GM23248 (cell line): Measurements from ENCODE around the gene ZNF385D. TPM values are rescaled to one million over a fixed set of nuclear protein-coding genes. Genes with fewer than 3 reads are reported as not detected.

Source experiments
- DNase-seq: peaks from one replicate; pipeline ENCODE4 v3.0.0-alpha.2; 2015
- H2AFZ ChIP-seq: fragments of 200-600 bp; sonication (generic); 2 replicates; pipeline ENCODE4 v1.6.1; 2016; ENCODE audit warnings: antibody characterized with exemption
- H3F3A ChIP-seq: fragments of 200-600 bp; sonication (generic); 2 replicates; pipeline ENCODE4 v1.6.1; 2016; ENCODE audit warnings: mild to moderate bottlenecking, antibody characterized with exemption, mixed run types; ENCODE audit not compliant: insufficient read depth
- H3K27ac ChIP-seq: fragments of 200-600 bp; sonication (generic); 2 replicates; pipeline ENCODE4 v1.5.1; 2016; ENCODE audit warnings: mild to moderate bottlenecking
- H3K27me3 ChIP-seq: fragments of 200-600 bp; sonication (generic); replicated peaks from 2 replicates; pipeline ENCODE4 v1.6.1; 2016; ENCODE audit warnings: mild to moderate bottlenecking; ENCODE audit not compliant: insufficient read depth
- H3K36me3 ChIP-seq: fragments of 200-600 bp; sonication (generic); 2 replicates; pipeline ENCODE4 v1.6.1; 2016; ENCODE audit warnings: low read depth, mild to moderate bottlenecking
- H3K4me1 ChIP-seq: fragments of 200-600 bp; sonication (generic); 2 replicates; pipeline ENCODE4 v1.6.1; 2016; ENCODE audit warnings: mild to moderate bottlenecking; ENCODE audit not compliant: insufficient read depth
- H3K4me2 ChIP-seq: fragments of 200-600 bp; sonication (generic); one replicate; pipeline ENCODE4 v1.6.1; 2016; ENCODE audit warnings: mild to moderate bottlenecking; ENCODE audit not compliant: unreplicated experiment
- H3K4me3 ChIP-seq: fragments of 200-600 bp; sonication (generic); 2 replicates; pipeline ENCODE4 v1.5.1; 2016; ENCODE audit warnings: mild to moderate bottlenecking
- H3K79me2 ChIP-seq: fragments of 200-600 bp; sonication (generic); 2 replicates; pipeline ENCODE4 v1.6.1; 2016; ENCODE audit warnings: mild to moderate bottlenecking; ENCODE audit not compliant: insufficient read depth
- H3K9ac ChIP-seq: fragments of 200-600 bp; sonication (generic); 2 replicates; pipeline ENCODE4 v1.6.1; 2016; ENCODE audit warnings: mild to moderate bottlenecking
- H3K9me2 ChIP-seq: fragments of 200-600 bp; sonication (generic); 2 replicates; pipeline ENCODE4 v1.6.1; 2016; ENCODE audit warnings: mixed run types, mild to moderate bottlenecking, moderate library complexity; ENCODE audit not compliant: insufficient read depth
- H3K9me3 ChIP-seq: fragments of 200-600 bp; sonication (generic); one replicate; pipeline ENCODE4 v1.6.1; 2017; ENCODE audit warnings: low read depth
- H4K20me1 ChIP-seq: fragments of 200-600 bp; sonication (generic); 2 replicates; pipeline ENCODE4 v1.6.0; 2016; ENCODE audit not compliant: insufficient read depth
- EZH2 ChIP-seq: fragments of 200-600 bp; sonication (generic); IDR thresholded peaks from 2 replicates; pipeline ENCODE4 v1.6.1; 2018; ENCODE audit warnings: antibody characterized with exemption, mild to moderate bottlenecking; ENCODE audit not compliant: insufficient read depth, poor library complexity, severe bottlenecking
- EZH2phosphoT487 ChIP-seq: fragments of 200-600 bp; sonication (generic); IDR thresholded peaks from 2 replicates; pipeline ENCODE4 v1.6.1; 2018; ENCODE audit warnings: antibody characterized with exemption, moderate library complexity, mild to moderate bottlenecking, low read depth; ENCODE audit not compliant: insufficient read depth
- WGBS, 2 experiments: methylation state at CpG; one replicate each; pipeline ENCODE4 v1.1.6; 2015 to 2017; ENCODE audit warnings: low lambda C conversion rate in 2 of 2, low coverage in 1 of 2; ENCODE audit errors: missing lambda C conversion rate in 2 of 2; 5-methylcytosine and 5-hydroxymethylcytosine counted together
- in situ Hi-C: fragments of 300-500 bp; cut with MboI; formaldehyde crosslinking; loops from 2 replicates; pipeline ENCODE4 v1.15.0; 2020
- polyA plus RNA-seq: library from polyadenylated mRNA; unstranded; fragments of >200 nt; fragmentation: Nextera tagmentation; extraction: Ambion mirVana; gene quantifications from 2 replicates; pipeline ENCODE4 v1.2.1, GENCODE V29; 2016
- total RNA-seq: library from RNA; depleted of rRNA; stranded (reverse); fragments of >200 nt; shearing (Covaris generic); gene quantifications from 2 replicates; pipeline ENCODE4 v1.2.3, GENCODE V29; 2014

Gene ZNF385D
- total and polyA plus RNA-seq, 2 experiments from 2014 or later: 0.97 to 13.8 TPM

- Histone ChIP-seq H3K4me3 (no peak overlapping the region), H2AFZ (no peak overlapping the region), H3K9ac (no peak overlapping the region), H3K27me3 (no peaks in the 10 kb centered on the region), H4K20me1 (no peaks in the 10 kb centered on the region), H3K9me2 (no peaks in the 10 kb centered on the region), H3F3A (peaks cover 24% of the 10 kb centered on the region), H3K4me1 (peaks cover 12% of the 10 kb centered on the region), H3K36me3 (no peaks in the 10 kb centered on the region), H3K9me3 (no peaks in the 10 kb centered on the region), H3K27ac (no peak overlapping the region), H3K4me2 (no peak overlapping the region), H3K79me2 (no peaks in the 10 kb centered on the region)
- in situ Hi-C loops: loop anchor here (10.0 to 25.0 kb wide), 3 partner anchors 130 to 1418 kb away; no protein-coding TSS in a partner anchor
- WGBS, 2 experiments: 100% methylated on average over 1 of the region's 1 CpG
- no peak for DNase-seq
- TF ChIP-seq EZH2: no peak
- no peak for TF ChIP-seq EZH2phosphoT487
Measured at GRCh38 chr3:21754839-21755238, 3.8 kb upstream of the ZNF385D start.

GRCh38 chr3:21752749-21753347 is 1.8 kb upstream of the ZNF385D start:
- DNase-seq: peak; percentile 91
- in situ Hi-C loops: loop anchor here (10.0 to 25.0 kb wide), 3 partner anchors 132 to 1416 kb away; no protein-coding TSS in a partner anchor
- Histone ChIP-seq H3K9ac (no peak overlapping the region), H3F3A (peaks cover 42% of the 10 kb centered on the region), H4K20me1 (no peaks in the 10 kb centered on the region), H3K9me2 (no peaks in the 10 kb centered on the region), H3K4me3 (no peak overlapping the region), H2AFZ (no peak overlapping the region), H3K4me1 (peaks cover 32% of the 10 kb centered on the region), H3K36me3 (no peaks in the 10 kb centered on the region), H3K79me2 (peaks cover 1% of the 10 kb centered on the region; the same call in 1 of the 2 replicates), H3K4me2 (peak overlapping the region; percentile 30), H3K27me3 (no peaks in the 10 kb centered on the region), H3K27ac (no peak overlapping the region), H3K9me3 (no peaks in the 10 kb centered on the region)
- TF ChIP-seq EZH2 (no peak), EZH2phosphoT487 (no peak)
- 4 to 5% methylated on average over 3 of the region's 3 CpGs for WGBS, 2 experiments

DNA sequence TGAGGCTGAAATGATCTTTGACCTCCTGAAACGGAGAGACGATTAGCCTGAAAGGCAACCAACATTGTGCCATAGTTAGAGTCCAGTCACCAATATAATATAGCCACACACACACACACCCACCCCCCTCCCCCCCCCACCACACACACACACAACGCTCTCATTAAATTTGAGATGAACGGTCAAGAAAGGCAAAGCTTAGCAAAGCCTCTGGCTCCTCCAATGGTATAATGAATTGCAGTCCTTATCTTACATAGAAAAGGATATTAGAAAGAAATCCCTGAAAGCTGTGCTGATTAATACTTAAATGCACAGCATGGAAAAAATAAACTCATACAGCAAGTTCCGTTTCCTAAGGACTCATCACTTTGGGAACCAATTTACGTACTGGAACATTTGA is 876 bp upstream of the ZNF385D start:
- in situ Hi-C loops: loop anchor here (10.0 to 25.0 kb wide), 3 partner anchors 133 to 1415 kb away; no protein-coding TSS in a partner anchor

GRCh38 chr3:21750080-21750696 is 822 bp downstream of the ZNF385D start:
- Histone ChIP-seq H3K4me2 (peak overlapping the region; percentile 98), H3K4me3 (peak overlapping the region; percentile 87), H4K20me1 (no peaks in the 10 kb centered on the region), H3K27me3 (no peaks in the 10 kb centered on the region), H3F3A (peaks cover 45% of the 10 kb centered on the region), H3K36me3 (no peaks in the 10 kb centered on the region), H3K9me3 (no peaks in the 10 kb centered on the region), H3K9me2 (no peaks in the 10 kb centered on the region), H3K79me2 (peaks cover 28% of the 10 kb centered on the region), H2AFZ (peak overlapping the region; percentile 71), H3K9ac (peak overlapping the region; percentile 77), H3K4me1 (peaks cover 58% of the 10 kb centered on the region), H3K27ac (peak overlapping the region; percentile 71)
- DNase-seq: peak; percentile 73
- TF ChIP-seq EZH2 (no peak), EZH2phosphoT487 (no peak)
- 2 to 3% methylated on average over 8 of the region's 8 CpGs for WGBS, 2 experiments
- in situ Hi-C loops: loop anchor here (10.0 to 25.0 kb wide), 3 partner anchors 135 to 1413 kb away; no protein-coding TSS in a partner anchor

More for the DNA sequence above, 876 bp upstream of the ZNF385D start:
- Histone ChIP-seq H3K9me2 (no peaks in the 10 kb centered on the region), H3K4me2 (peak overlapping the region; percentile 98), H3K36me3 (no peaks in the 10 kb centered on the region), H3K27ac (no peak overlapping the region), H4K20me1 (no peaks in the 10 kb centered on the region), H2AFZ (peak overlapping the region; percentile 71), H3K9ac (no peak overlapping the region), H3K4me3 (0 out of 2 replicates have a peak overlapping the region, but pooled peaks have one; percentile 87), H3F3A (peaks cover 45% of the 10 kb centered on the region), H3K27me3 (no peaks in the 10 kb centered on the region), H3K4me1 (peaks cover 41% of the 10 kb centered on the region), H3K79me2 (peaks cover 11% of the 10 kb centered on the region), H3K9me3 (no peaks in the 10 kb centered on the region)
- DNase-seq: peak; percentile 48
- TF ChIP-seq EZH2phosphoT487: no peak
- no peak for TF ChIP-seq EZH2
- WGBS, 2 experiments: 18 to 19% methylated on average over 5 to 6 of the region's 6 CpGs
